ENCODE measurements around the gene TRPC4AP. TPM values are rescaled to one million over a fixed set of nuclear protein-coding genes. Genes with fewer than 3 reads are reported as not detected.

Gene TRPC4AP
- total RNA-seq, 4 donors from 2014 or later = 57.3 to 85.3 (median 70.1) TPM

- peak; percentile 39 for DNase-seq
- Histone ChIP-seq H3K4me1 (peaks cover 0 to 47% (median 15%) of the 10 kb centered on the region in 4 donors), H3K27me3 (no peaks in the 10 kb centered on the region), H3K9me3 (no peaks in the 10 kb centered on the region), H3K36me3 (peaks cover 0 to 19% (median 9%) of the 10 kb centered on the region in 4 donors), H3K4me3 (no peak overlapping the region), H3K27ac (peak overlapping the region; percentile 69 to 80 (median 73))
- intact Hi-C loops (cut with DNase I; ENCODE audit: low total_unique reads) = no loop called here
- TF ChIP-seq POLR2AphosphoS5 (IDR thresholded peaks at IDR 0.05) (no peak), CTCF (IDR thresholded peaks at IDR 0.05) (no peak), EP300 (IDR thresholded peaks at IDR 0.05; ENCODE audit: low read depth) (no peak), POLR2A (IDR thresholded peaks at IDR 0.05) (no peak)
- in situ Hi-C loops (cut with MboI; ENCODE audit: low pct_ligation_motif_present in 1 of 4, low pct_unique_long_range_greater_than_20kb in 1 of 4, low sequenced_read_pairs in 3 of 4) = no loop called here
- 68 to 81% methylated on average over 8 to 9 of the region's 9 CpGs for WGBS, 2 donors (ENCODE audit: low coverage in 1 of 2)
Observed at GRCh38 chr20:35039846-35040489, 52.6 kb downstream of the TRPC4AP start.

GRCh38 chr20:35039146-35039545 is 53.5 kb downstream of the TRPC4AP start:
- TF ChIP-seq CTCF (IDR thresholded peaks at IDR 0.05) (no peak), POLR2AphosphoS5 (IDR thresholded peaks at IDR 0.05) (peak in 2 of 3 donors; percentile 56 to 61), POLR2A (IDR thresholded peaks at IDR 0.05) (peak; percentile 55), EP300 (IDR thresholded peaks at IDR 0.05; ENCODE audit: low read depth) (no peak)
- Histone ChIP-seq H3K9me3 (no peaks in the 10 kb centered on the region), H3K27ac (peak overlapping the region; percentile 69 to 80 (median 73)), H3K36me3 (peaks cover 0 to 21% (median 10%) of the 10 kb centered on the region in 4 donors), H3K27me3 (no peaks in the 10 kb centered on the region), H3K4me1 (peaks cover 0 to 47% (median 18%) of the 10 kb centered on the region in 4 donors), H3K4me3 (no peak overlapping the region)
- DNase-seq = peak; percentile 71
- intact Hi-C loops (cut with DNase I; ENCODE audit: low total_unique reads) = no loop called here
- in situ Hi-C loops (cut with MboI; ENCODE audit: low pct_ligation_motif_present in 1 of 4, low pct_unique_long_range_greater_than_20kb in 1 of 4, low sequenced_read_pairs in 3 of 4) = no loop called here
- WGBS, 2 donors (ENCODE audit: low coverage in 1 of 2) = 38% methylated on average over 1 of the region's 1 CpG; no CpG with 5 or more reads in 1 of the 2 donors

- 78 to 100% methylated on average over 1 to 3 of the region's 4 CpGs for WGBS, 2 donors (ENCODE audit: low coverage in 1 of 2)
- H3K9me3 ChIP-seq = no peaks in the 10 kb centered on the region
- intact Hi-C loops (cut with DNase I; ENCODE audit: low total_unique reads) = no loop called here
Observed at GRCh38 chr20:35034145-35034544, 58.5 kb downstream of the TRPC4AP start.

More at GRCh38 chr20:35034145-35034544, 58.5 kb downstream of the TRPC4AP start:
- Histone ChIP-seq H3K27ac (peak overlapping the region in 3 of 4 donors; percentile 24 to 67 (median 63)), H3K4me3 (no peak overlapping the region), H3K36me3 (peaks cover 0 to 49% (median 24%) of the 10 kb centered on the region in 4 donors), H3K27me3 (no peaks in the 10 kb centered on the region), H3K4me1 (peaks cover 0 to 13% (median 9%) of the 10 kb centered on the region in 4 donors)
- no peak for DNase-seq
- peak; percentile 17 for TF ChIP-seq POLR2A (IDR thresholded peaks at IDR 0.05)
- no peak for TF ChIP-seq EP300 (IDR thresholded peaks at IDR 0.05; ENCODE audit: low read depth)
- TF ChIP-seq POLR2AphosphoS5 (IDR thresholded peaks at IDR 0.05) = peak in 1 of 3 donors; percentile 12
- no peak for TF ChIP-seq CTCF (IDR thresholded peaks at IDR 0.05)
- in situ Hi-C loops (cut with MboI; ENCODE audit: low pct_ligation_motif_present in 1 of 4, low pct_unique_long_range_greater_than_20kb in 1 of 4, low sequenced_read_pairs in 3 of 4) = no loop called here

Measured in transverse colon (tissue), 4 donors.